SK-N-MC (cell line): Measurements from ENCODE around the gene ATP5F1D.
"Not testable (repeated sequence)": the region's sequence is repeated elsewhere in the genome, so short reads cannot be mapped to it uniquely, and the experiment has no call there.

Source experiments
- DNase-seq: peaks from one replicate; pipeline ENCODE4 v3.0.0-alpha.2; 2011; ENCODE audit warnings: low read depth, low spot score
- H3K27ac ChIP-seq: fragments of 200-600 bp; sonication (generic); 2 replicates; pipeline ENCODE4 v1.5.1; 2016; ENCODE audit warnings: mixed run types
- H3K36me3 ChIP-seq: fragments of 200-600 bp; sonication (generic); 2 replicates; pipeline ENCODE4 v1.6.1; 2017; ENCODE audit warnings: antibody characterized with exemption, low read length, mixed read lengths; ENCODE audit not compliant: insufficient read depth
- H3K4me3 ChIP-seq: fragments of 200-600 bp; sonication (generic); 2 replicates; pipeline ENCODE4 v1.5.1; 2016
- H3K9ac ChIP-seq: fragments of 200-600 bp; sonication (generic); 2 replicates; pipeline ENCODE4 v1.8.0; 2017; ENCODE audit warnings: mixed run types, mixed read lengths; ENCODE audit not compliant: insufficient read length
- H3K9me3 ChIP-seq: fragments of 200-600 bp; sonication (generic); 2 replicates; pipeline ENCODE4 v1.6.1; 2017; ENCODE audit warnings: low read depth, mild to moderate bottlenecking, antibody characterized with exemption, low read length, moderate library complexity, mixed read lengths
- EZH2 ChIP-seq: fragments of 200-600 bp; sonication (generic); IDR thresholded peaks from one replicate; pipeline ENCODE4 v1.6.1; 2017; ENCODE audit warnings: antibody characterized with exemption
- FOXP2 ChIP-seq: optimal IDR thresholded peaks from 2 replicates; pipeline ENCODE3; 2011; ENCODE audit warnings: mild to moderate bottlenecking, moderate library complexity; ENCODE audit not compliant: insufficient read depth; ENCODE audit errors: extremely low read length, control extremely low read depth
- POLR2AphosphoS5 ChIP-seq: IDR thresholded peaks from 2 replicates; pipeline ENCODE4 v1.6.1; 2012; ENCODE audit warnings: mild to moderate bottlenecking, low read depth, low read length, borderline replicate concordance

ATP5F1D gene

GRCh38 chr19:1243768-1244692 lies 2.5 kb downstream of the ATP5F1D start:
- Histone ChIP-seq H3K36me3 (no peaks in the 10 kb centered on the region), H3K27ac (0 out of 2 replicates have a peak overlapping the region, but pooled peaks have one; percentile 11), H3K9me3 (no peaks in the 10 kb centered on the region), H3K4me3 (no peak overlapping the region), H3K9ac (no peak overlapping the region)
- DNase-seq, result no peak
- TF ChIP-seq EZH2 (no peak), FOXP2 (no peak), POLR2AphosphoS5 (peak; percentile 22; the same call in 1 of the 2 replicates)

- Histone ChIP-seq H3K36me3 (no peaks in the 10 kb centered on the region), H3K9me3 (no peaks in the 10 kb centered on the region), H3K9ac (no peak overlapping the region), H3K27ac (0 out of 2 replicates have a peak overlapping the region, but pooled peaks have one; percentile 4), H3K4me3 (no peak overlapping the region)
- 0 out of 2 replicates have a peak, but pooled peaks have one; percentile 1 for TF ChIP-seq POLR2AphosphoS5
- no peak for TF ChIP-seq FOXP2
- DNase-seq, result no peak
These were observed 3.3 kb downstream of the ATP5F1D start for GRCh38 chr19:1244693-1245451.

GRCh38 chr19:1245494-1246264 lies 4.1 kb downstream of the ATP5F1D start:
- H3K9ac ChIP-seq, result no peak overlapping the region

GRCh38 chr19:1246265-1247087 lies 4.9 kb downstream of the ATP5F1D start:
- not testable (repeated sequence) for H3K9ac ChIP-seq, DNase-seq, H3K36me3 ChIP-seq, H3K9me3 ChIP-seq, H3K4me3 ChIP-seq
- H3K27ac ChIP-seq, result peak overlapping the region; percentile 36; the same call in 1 of the 2 replicates

More at GRCh38 chr19:1245494-1246264, 4.1 kb downstream of the ATP5F1D start:
- no peak for DNase-seq
- TF ChIP-seq EZH2, result no peak
- TF ChIP-seq FOXP2, result no peak
- no peak for TF ChIP-seq POLR2AphosphoS5
- peak overlapping the region; percentile 36; the same call in 1 of the 2 replicates for H3K27ac ChIP-seq
- no peaks in the 10 kb centered on the region for H3K36me3 ChIP-seq
- H3K4me3 ChIP-seq, result no peak overlapping the region
- no peaks in the 10 kb centered on the region for H3K9me3 ChIP-seq

- Histone ChIP-seq H3K9ac (no peak overlapping the region), H3K27ac (no peak overlapping the region), H3K9me3 (no peaks in the 10 kb centered on the region), H3K36me3 (peaks cover 15% of the 10 kb centered on the region), H3K4me3 (no peak overlapping the region)
- TF ChIP-seq EZH2 (no peak), FOXP2 (no peak), POLR2AphosphoS5 (no peak)
- DNase-seq, result no peak
These were observed 6.2 kb downstream of the ATP5F1D start for GRCh38 chr19:1247748-1248138.

GRCh38 chr19:1248139-1248785 lies 6.7 kb downstream of the ATP5F1D start, which contains the start of gene MIDN:
Gene MIDN (plus strand): TSS chr19:1248583. CDS start chr19:1250297, 1,714 bp downstream.
- Histone ChIP-seq H3K27ac (peak within 1 kb of the TSS; percentile 95), H3K36me3 (peaks cover 16% of the 10 kb centered on the region), H3K4me3 (peak within 1 kb of the TSS; percentile 92), H3K9ac (peak within 1 kb of the TSS; percentile 87), H3K9me3 (no peaks in the 10 kb centered on the region)
- TF ChIP-seq EZH2, result no peak
- TF ChIP-seq FOXP2, result no peak
- TF ChIP-seq POLR2AphosphoS5, result peak; percentile 94
- DNase-seq, result no peak

GRCh38 chr19:1248786-1249297 lies 7.3 kb downstream of the ATP5F1D start:
- H3K36me3 ChIP-seq, result peaks cover 22% of the 10 kb centered on the region
- no peaks in the 10 kb centered on the region for H3K9me3 ChIP-seq

More at GRCh38 chr19:1248786-1249297, 7.3 kb downstream of the ATP5F1D start:
- DNase-seq, result no peak
- peak overlapping the region; percentile 95 for H3K27ac ChIP-seq
- H3K9ac ChIP-seq, result peak overlapping the region; percentile 87
- H3K4me3 ChIP-seq, result peak overlapping the region; percentile 92
- TF ChIP-seq POLR2AphosphoS5, result no peak
- no peak for TF ChIP-seq EZH2
- no peak for TF ChIP-seq FOXP2
